HFFc6 (cell line): ENCODE data around the gene DPYD. TPM values are rescaled to one million over a fixed set of nuclear protein-coding genes. Genes with fewer than 3 reads are reported as not detected.

Experiments
- DNase-seq: peaks from one replicate; pipeline ENCODE4 v3.0.0-alpha.2; 2018
- H3K27ac Mint-ChIP-seq: 2 replicates; pipeline ENCODE4 v1.8.0; 2020; ENCODE audit warnings: mild to moderate bottlenecking, mixed read lengths
- H3K27me3 Mint-ChIP-seq: 2 replicates; pipeline ENCODE4 v1.8.0; 2021; ENCODE audit warnings: mild to moderate bottlenecking, moderate library complexity, mixed read lengths; ENCODE audit not compliant: insufficient read depth
- H3K36me3 Mint-ChIP-seq: 2 replicates; pipeline ENCODE4 v1.8.0; 2021; ENCODE audit warnings: low read depth, mixed read lengths
- H3K4me1 Mint-ChIP-seq: 2 replicates; pipeline ENCODE4 v1.8.0; 2020; ENCODE audit warnings: low read depth, mixed read lengths
- H3K4me3 Mint-ChIP-seq: 2 replicates; pipeline ENCODE4 v1.8.0; 2020; ENCODE audit warnings: mild to moderate bottlenecking, moderate library complexity, mixed read lengths
- H3K9me3 Mint-ChIP-seq: 2 replicates; pipeline ENCODE4 v1.8.0; 2020; ENCODE audit warnings: mild to moderate bottlenecking, mixed read lengths
- total RNA-seq, 6 experiments: library from RNA; stranded (reverse); fragmentation: NEBNext Ultra II Directional; extraction: Animal tissue kit (Norgen Biotek cat#: 25700); gene quantifications; 2 replicates in 1 of 6; 3 replicates in 5 of 6; pipeline ENCODE4 v1.2.3, GENCODE V29; 2021
- TF ChIP-seq, protein P1 (sequence below): fragments of 200-600 bp; sonication (generic); IDR thresholded peaks from 2 replicates; pipeline ENCODE4 v1.5.0; 2021; ENCODE audit warnings: antibody characterized with exemption, mild to moderate bottlenecking

Gene DPYD
- total RNA-seq, 6 experiments from 2014 or later = 37.0 to 77.8 (median 67.9) TPM

DNA sequence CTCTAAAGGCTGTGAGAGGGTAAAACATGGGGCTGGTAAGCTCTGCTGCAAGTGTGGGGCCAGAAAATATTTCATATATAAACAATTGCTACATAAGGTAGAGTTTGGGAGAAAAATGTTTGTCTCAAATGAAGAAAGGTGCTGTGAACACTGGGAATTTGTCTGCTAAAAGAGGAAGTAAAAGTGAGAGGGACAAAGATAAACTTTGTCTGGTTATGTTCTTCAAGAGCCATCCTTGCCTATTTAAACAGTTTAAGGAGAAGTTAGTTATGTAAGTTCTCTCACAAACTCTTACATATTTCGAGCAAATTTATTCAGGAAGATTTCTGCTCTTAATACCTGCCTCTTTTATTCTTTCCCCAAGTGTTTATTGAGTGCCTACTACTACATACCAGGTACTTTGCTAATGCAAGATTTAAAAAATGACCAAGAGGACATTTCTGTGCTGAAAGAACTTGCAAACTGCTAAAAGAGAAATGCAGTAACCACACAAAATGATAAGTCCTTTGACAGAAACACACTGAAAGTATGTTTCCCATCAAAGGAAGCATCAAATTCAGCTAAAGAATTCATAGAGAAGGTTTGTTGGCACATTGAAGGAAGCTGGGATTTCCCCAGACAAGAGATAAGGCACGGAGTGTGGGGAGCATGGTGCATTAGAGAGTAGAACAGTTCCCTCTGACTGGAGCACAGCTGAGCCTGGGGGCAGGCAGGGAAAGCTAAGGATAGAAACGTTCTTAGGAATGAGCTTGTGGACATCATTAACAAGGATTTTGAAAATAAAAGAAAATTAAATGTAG, 650.1 kb downstream of the DPYD start:
- Mint-ChIP-seq H3K4me3 (no peak overlapping the region), H3K4me1 (peaks cover 23% of the 10 kb centered on the region), H3K9me3 (peaks cover 7% of the 10 kb centered on the region), H3K27ac (peak overlapping the region; percentile 6; the same call in 1 of the 2 replicates), H3K27me3 (no peaks in the 10 kb centered on the region), H3K36me3 (peaks cover 29% of the 10 kb centered on the region)
- peak; percentile 59 for DNase-seq
- TF ChIP-seq, protein P1, sequence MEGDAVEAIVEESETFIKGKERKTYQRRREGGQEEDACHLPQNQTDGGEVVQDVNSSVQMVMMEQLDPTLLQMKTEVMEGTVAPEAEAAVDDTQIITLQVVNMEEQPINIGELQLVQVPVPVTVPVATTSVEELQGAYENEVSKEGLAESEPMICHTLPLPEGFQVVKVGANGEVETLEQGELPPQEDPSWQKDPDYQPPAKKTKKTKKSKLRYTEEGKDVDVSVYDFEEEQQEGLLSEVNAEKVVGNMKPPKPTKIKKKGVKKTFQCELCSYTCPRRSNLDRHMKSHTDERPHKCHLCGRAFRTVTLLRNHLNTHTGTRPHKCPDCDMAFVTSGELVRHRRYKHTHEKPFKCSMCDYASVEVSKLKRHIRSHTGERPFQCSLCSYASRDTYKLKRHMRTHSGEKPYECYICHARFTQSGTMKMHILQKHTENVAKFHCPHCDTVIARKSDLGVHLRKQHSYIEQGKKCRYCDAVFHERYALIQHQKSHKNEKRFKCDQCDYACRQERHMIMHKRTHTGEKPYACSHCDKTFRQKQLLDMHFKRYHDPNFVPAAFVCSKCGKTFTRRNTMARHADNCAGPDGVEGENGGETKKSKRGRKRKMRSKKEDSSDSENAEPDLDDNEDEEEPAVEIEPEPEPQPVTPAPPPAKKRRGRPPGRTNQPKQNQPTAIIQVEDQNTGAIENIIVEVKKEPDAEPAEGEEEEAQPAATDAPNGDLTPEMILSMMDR = no peak

DNA sequence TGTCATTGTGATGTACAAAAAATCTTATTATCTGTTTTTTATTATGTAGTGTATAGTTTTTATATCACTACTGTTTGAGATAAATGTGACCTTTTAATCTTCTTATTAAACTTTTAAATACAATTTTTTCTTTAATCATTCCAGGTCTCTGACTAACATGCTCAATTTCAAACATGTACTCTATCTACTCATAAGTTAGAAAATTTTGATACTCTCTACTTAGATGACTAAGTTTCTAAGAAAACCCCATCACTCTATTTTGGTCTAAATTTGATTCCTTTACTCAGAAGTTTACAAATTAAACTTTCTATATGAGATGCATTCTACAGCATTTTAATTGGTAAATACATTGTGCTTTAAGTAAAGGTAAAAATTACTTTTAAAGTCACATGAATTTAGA, 655.2 kb downstream of the DPYD start:
- peaks cover 5% of the 10 kb centered on the region for H3K4me1 Mint-ChIP-seq
- DNase-seq = no peak
- H3K9me3 Mint-ChIP-seq = peaks cover 7% of the 10 kb centered on the region
- peaks cover 26% of the 10 kb centered on the region for H3K36me3 Mint-ChIP-seq
- H3K27ac Mint-ChIP-seq = no peak overlapping the region
- H3K4me3 Mint-ChIP-seq = no peak overlapping the region
- TF ChIP-seq, protein P1 = no peak
- no peaks in the 10 kb centered on the region for H3K27me3 Mint-ChIP-seq

DNA sequence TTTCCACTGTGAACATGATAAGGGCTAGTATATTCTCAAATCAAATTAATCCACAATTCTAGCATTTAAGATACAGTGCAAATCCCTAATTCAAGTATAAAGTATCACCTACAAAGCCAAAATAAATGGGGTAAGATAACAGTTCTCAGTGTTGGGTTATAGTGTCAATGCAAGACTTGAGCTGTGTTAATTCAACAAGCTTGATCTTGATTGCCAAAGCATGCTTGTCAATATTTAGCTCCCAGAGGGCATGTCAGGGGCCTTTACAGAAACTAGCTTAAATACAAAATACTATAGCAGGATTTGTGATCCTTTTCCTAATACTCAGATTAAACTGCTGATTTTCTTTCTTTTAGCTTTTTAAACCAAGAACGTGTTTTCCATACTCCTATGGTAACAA, 658.0 kb downstream of the DPYD start:
- DNase-seq = no peak
- no peaks in the 10 kb centered on the region for H3K27me3 Mint-ChIP-seq
- peaks cover 7% of the 10 kb centered on the region for H3K9me3 Mint-ChIP-seq
- H3K4me1 Mint-ChIP-seq = no peaks in the 10 kb centered on the region
- H3K27ac Mint-ChIP-seq = no peak overlapping the region
- peaks cover 23% of the 10 kb centered on the region for H3K36me3 Mint-ChIP-seq
- TF ChIP-seq, protein P1 = no peak
- H3K4me3 Mint-ChIP-seq = no peak overlapping the region

DNA sequence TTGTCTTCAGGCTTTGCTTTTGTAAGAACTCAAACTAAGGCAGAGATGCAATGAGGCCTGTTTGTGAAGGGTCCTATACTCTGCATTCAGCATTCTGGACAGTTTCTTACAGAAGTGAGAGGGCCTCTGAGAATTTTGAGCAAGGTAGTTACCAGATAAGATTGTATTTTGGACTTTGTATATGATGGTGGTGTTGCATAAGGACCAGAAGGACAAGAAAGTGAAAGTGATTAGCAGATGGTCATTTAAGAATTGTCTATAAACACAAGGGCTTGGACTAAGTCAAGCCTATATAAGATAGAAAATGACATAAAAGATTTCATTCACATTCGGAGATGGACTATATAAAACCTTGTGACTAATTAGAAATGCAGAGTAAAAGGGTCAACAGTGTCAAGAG, 662.2 kb downstream of the DPYD start:
- no peak for DNase-seq
- H3K36me3 Mint-ChIP-seq = peaks cover 16% of the 10 kb centered on the region
- no peaks in the 10 kb centered on the region for H3K4me1 Mint-ChIP-seq
- H3K27me3 Mint-ChIP-seq = no peaks in the 10 kb centered on the region; the same call in 1 of the 2 replicates
- no peak overlapping the region for H3K4me3 Mint-ChIP-seq
- TF ChIP-seq, protein P1 = no peak
- no peaks in the 10 kb centered on the region for H3K9me3 Mint-ChIP-seq
- H3K27ac Mint-ChIP-seq = no peak overlapping the region; the same call in 1 of the 2 replicates

DNA sequence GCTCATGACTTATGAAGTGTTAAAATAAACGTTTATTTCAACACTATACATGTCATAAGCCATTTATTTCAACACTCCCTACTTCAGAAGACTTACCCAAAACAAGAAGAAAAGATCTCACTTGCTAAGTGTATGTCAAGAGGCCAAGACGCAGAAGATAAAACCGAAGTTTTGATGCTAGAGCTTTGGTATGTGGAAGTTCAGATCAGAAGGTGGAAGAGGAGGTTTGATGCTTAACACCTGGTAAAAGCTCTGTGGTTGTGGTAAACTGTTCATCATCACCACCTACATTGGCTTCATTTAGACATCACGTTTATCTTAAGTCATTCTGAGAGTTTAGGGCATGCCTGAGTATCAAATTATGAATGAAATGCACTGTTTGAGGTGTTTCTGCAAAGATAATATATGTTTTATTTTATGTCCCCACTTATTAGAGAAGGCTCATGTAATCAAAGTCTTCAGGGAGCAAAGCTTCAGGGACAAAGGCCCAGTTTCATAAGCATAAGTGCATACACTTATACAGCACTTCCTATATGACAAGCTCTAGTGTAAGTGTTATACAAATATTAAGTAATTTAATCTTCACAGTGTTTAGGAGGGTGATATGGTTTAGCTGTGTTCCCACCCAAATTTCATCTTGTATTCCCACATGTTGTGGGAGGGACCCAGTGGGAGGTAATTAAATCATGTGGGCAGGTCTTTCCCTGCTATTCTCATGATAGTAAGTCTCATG, 665.9 kb downstream of the DPYD start:
- peaks cover 7% of the 10 kb centered on the region for H3K4me1 Mint-ChIP-seq
- H3K9me3 Mint-ChIP-seq = no peaks in the 10 kb centered on the region
- no peak for DNase-seq
- no peak overlapping the region for H3K27ac Mint-ChIP-seq
- H3K27me3 Mint-ChIP-seq = no peaks in the 10 kb centered on the region; the same call in 1 of the 2 replicates
- H3K4me3 Mint-ChIP-seq = no peak overlapping the region
- H3K36me3 Mint-ChIP-seq = peaks cover 12% of the 10 kb centered on the region
- TF ChIP-seq, protein P1 = no peak
